ENCODE results near the gene PIP5KL1.

Gene PIP5KL1

DNA sequence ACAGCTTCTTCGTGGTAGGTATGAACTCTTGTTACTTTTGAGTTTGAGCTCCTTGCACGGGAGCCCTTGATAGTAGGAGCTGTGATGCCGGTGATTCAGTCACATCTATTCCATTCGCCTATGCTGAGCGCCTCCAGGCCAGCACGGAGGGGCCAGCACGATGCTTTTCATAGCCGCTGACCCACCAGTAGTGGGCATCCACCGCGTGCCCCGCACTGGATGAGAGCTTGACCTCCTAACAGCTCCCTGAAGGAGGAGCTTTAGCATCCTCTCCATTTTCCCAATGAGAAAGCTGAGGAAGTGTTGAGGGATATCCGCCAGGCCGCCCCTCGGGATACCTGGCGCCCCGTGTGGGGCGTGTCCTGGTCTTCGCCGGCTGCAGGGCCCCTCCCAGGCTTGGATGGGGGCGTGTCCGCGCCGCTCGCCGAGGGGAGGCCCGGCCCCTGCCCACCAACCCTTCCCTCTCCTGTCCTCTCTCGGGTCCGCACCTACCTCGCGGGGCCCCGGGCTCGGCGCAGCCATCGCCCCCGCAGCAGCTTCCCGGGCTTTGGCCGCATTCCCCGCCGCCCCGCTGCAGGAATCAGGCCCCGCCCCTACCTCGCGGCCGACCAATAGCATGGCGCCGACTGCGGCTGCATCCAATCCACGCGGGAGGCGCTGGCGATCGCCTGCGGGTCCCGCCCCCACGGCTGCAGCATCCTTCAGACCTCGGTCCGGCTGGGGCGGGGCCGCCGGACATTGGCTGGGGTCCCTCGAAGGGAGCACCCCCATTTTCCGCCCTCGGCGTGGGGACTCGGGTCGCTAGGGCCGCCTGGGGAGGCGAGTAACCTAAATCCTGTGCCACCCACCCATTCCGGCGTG is at the start of gene PIP5KL1:
PIP5KL1 (minus strand) TSS at position 547 of the 861 bp plus-strand sequence; CDS start at position 522, 25 bp downstream.
- no peak for DNase-seq

- no peak for DNase-seq
These were observed 49.6 kb upstream of the PIP5KL1 start for GRCh38 chr9:127980060-127980705.

DNA sequence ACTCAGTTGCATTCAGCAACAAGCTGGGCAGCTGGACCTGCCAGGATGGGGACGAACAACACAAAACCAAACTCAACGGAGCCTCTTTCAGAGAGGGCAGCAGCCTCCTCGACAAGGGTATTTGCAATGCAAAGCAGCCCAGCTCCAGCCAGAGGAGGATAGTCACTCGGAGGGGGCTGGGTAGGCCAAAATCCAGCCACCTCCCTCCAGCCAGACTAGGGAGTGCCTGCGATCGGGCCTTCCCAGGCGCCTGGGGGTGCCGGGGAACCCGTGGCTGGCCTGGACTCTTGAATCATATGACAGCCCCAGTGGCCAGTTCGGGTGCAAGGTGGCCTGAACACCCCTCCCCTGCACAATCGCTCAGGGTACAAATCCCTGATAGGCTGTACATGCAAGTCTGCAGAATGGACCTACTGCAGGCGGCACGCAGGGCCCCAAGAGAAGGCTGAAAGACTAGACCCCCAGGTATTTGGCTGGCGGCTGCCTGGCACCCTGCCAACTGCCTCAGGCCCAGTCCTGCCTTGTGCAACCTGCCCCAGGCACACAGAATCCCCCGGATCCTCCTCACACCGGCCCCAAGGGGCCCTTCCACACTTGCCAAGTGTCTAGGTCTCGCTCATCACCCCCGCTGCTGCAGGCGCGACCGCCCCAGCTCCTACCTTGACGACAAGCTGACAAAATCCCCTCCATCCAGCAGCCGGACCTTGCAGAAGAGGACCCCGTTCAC is 48.9 kb upstream of the PIP5KL1 start:
- DNase-seq: no peak

DNA sequence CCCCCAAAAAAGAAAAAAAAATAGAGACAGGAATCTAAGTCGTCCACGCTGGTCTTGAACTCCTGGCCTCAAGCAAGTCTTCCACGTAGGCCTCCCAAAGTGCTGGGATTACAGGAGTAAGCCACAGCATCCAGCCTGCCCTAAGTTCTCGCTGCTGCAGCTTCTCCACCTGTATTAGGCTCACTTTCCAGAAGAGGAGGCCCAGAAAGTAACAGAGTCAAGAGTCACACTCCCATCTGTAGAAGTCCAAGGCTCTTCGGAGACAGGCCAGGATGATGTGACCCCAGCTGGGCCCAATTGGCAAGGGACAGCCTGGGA is 48.4 kb upstream of the PIP5KL1 start:
- no peak for DNase-seq

DNA sequence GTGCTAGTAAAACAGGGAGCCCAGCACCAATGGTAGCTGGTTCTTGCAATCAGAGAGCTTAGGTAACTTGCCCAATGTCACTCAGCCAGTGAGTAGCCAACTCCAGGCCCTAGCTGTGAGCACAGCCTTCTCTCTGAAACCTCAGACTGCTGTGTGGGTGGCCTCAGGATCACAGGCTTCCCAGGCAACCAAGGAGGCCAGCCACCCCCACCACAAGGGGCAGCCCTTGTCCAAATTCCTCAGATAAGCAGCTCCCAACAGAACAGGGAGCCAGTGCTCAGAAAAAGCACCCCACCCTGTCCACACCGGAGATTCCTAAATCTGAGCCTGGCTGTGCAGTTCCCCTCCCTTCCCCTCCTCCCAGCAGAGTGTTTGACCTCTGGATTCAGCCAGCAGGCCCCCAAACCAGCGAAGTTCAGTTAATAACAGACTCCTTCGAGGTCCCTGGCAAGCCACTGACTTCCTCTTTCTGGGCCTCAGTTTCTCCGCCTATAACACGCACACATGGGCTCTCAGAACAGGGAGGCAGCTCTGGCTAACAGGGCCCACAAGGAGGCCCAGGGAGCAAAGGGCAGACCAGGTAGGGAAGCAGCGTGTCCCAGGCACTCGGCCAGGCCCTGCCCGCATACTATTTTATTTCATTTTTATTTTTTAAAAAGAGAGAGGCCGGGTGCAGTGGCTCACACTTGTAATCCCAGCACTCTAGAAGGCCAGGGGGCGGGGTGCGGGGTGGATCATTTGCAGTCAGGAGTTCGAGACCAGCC is 47.5 kb upstream of the PIP5KL1 start:
- DNase-seq: no peak

- no peak for DNase-seq
These were observed 46.7 kb upstream of the PIP5KL1 start for GRCh38 chr9:127977009-127977883.

GRCh38 chr9:127976498-127976897 is 45.9 kb upstream of the PIP5KL1 start:
- DNase-seq: no peak

GRCh38 chr9:127975376-127976315 is 45.1 kb upstream of the PIP5KL1 start:
- no peak for DNase-seq

DNA sequence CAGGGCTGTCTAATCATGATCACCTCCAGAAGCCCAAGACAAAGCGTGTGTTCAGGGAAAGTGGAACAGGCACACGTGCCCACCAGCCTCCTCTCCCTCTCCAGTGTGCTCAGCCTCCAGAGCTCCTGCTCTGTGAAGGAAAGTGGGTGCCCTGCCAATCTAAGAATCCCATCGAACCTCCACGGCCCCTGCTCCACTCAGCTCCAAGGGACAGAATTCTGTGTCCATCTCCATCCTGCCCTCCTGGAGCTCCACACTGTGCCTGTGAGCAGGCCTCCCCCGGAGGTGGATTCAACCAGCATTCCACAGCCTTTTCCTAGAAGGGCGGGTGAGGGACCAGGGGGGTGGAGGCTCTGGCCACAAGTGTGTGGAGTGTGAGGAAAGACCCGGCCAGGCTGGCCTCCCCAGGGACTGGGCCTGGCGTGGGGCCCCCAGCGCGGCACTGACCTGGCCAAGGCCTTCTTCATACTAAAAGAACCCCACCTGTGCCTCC is 44.2 kb upstream of the PIP5KL1 start:
- no peak for DNase-seq

GRCh38 chr9:127974001-127974768 is 43.6 kb upstream of the PIP5KL1 start:
- no peak for DNase-seq

DNA sequence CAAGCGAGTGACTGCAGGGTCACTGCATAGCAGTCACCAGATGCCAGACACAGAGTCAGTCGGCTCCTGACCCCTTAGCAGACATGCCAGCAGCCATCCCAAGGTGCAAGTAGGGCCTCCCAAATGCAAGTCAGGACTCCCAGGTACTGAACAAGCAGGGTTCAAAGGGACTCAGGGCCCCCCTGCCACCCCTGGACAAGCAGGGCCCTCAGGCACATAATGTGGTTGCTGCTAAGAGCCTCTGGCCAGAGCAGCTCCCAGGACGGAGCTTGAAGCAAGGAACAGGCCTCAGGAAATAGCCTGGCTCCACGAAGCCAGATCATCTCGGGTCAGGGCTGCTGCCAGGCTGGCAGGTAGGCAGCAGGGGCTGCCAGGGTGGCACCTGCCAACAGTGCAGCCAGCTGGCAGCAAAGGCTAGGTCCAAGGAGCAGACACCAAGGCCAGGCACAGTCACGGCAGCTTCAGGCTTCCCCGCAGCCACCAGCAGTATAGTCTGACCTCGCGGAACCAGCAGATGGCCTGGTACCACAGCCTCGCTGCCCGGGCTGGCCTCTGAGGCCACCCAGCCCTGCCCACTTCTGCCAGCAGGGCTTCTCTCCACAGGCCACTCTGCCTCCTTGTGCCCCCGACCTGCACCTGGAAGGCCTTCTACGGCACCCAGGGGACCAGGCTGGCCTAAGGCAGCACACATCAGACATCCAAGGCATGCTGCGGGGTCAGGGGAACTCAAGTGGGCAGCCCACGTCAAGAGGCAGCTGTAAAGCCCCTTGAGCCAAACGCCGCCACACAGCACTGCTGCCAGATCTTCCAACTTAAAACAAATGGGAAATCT is 42.8 kb upstream of the PIP5KL1 start:
- DNase-seq: no peak

DNA sequence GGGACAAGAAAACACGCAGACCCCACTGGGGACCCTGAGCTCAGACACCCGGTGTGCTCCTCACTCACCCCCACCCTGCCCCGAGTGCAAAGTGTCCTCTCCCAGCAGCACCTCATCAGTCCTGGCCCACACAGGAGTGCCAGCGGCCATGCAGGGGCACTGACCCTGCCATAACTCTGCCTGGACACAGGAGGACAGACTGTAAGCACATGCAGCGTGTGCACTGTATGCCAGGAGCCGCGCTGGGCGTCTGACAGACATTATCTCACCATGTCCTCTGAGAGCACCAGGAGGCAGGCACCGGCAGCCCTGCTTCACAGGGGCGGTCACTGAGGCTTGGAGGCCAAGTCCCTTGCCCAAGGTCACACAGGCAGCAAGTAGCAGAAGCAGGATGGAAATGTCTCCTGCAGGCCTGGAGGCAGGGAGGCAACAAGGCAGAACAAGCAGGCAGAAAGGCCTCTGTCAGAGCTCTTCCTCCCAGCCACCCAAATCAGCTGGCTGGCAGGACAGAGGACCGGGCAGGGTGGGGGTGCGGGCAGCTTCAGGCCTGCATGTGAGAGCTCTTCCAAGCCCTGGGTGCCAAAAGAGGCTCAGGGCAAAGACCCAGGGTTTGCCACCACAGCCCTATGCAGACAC is 41.8 kb upstream of the PIP5KL1 start:
- DNase-seq: no peak

DNA sequence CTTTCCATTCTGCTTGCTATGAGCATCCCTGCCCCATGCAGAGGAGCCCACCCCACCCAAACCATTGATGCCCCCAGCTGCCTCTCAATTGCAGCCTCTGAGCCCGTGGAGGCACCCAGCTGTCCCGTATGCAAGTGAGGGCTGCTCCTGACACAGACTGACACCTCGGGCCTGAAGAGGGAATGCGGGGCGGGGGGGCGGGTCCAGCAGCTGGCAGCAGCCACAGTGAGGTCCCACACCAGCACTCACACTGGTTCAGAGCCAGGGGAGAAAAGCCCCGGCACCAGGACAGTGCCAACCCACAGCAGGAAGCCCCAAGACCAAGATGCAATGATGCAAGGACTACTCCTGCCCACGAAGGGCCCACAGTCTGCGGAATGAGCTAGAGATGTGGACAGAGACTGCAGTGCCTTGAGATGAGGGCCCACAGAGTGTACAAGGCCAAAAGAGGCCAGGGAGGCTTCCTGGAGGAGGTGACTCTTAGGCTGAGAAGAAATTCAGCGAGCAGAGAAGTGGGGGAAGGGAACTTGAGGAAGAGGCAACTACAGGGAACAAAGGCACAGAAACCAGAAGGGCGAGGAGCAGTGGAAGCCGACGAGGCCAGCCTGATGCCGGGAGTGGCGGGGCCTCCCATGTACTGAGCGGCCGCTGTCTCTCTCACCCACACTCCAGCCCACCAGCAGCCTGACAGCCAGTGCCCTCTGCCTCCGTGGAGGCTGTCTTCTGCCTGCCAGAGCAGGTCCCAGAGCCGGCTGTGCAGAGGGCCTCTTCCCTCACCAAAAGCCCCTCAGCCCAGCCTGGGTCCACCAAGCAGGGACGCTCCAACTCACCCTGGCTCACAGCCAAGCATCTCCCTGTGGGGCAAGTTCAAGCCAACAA is 41.0 kb upstream of the PIP5KL1 start:
- DNase-seq: no peak

DNA sequence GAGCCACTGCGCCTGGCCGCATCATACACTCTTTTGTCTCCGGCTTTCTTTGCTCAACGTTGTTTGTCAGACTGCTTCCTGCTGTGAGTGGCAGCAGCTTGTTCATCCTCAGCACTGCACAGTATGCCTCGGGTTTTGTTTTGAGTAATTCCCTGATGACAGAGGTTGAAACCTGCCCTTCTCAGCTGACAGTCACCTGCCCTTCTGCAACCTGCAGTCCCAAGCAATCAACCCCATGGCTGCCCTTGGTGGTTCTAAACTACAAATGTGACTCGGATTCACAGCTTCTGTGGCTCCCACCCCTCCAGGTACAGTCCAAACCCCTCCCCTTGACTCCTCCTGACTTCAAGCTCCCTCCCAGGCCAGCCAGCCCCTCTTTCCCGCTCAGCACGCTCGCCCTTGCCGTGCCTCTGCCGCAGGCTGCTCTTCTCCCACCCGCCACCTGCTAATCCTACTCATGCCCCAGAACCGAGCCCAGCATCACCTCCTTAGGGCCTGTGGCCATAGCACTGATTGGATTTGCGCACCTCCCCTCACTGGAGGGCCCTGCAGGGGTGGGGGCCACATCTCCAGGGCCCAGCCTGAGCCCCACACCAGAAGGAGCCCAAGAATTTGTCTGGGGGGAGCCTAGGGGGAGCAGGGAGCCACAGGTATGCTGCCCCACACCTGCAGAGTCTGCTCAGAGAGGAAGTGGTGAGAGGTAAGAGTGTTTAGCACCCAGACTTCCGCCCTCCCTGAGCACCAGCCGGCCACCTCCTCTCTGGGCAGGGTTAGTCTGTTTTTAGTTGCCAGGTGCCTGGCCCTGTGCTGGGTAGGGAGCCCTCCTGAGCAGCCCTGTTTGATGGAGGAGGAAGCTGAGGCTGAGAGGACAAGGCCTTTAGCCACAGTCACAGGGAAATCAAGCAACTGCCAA is 40.1 kb upstream of the PIP5KL1 start:
- no peak for DNase-seq

- DNase-seq: no peak
These were observed 38.3 kb upstream of the PIP5KL1 start for GRCh38 chr9:127968700-127969383.

DNA sequence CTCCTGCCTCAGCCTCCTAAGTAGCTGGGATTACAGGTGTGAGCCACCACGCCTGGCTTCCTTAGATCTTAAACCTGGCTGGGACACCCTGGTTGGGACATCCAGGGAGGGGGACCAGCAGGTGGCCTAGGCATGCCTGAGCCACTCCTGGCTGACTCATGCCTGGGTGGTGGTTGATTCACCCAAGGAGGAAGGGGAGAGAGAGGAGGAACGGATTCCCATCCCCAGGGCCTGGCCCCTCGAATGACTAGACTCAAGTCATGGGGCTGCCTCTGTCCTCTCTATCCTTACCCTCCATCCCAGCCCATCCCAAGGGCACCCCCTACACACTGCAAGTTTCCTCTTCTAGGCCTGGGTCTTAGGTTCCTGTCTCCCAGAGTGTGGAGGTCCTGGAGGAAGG is 37.5 kb upstream of the PIP5KL1 start:
- no peak for DNase-seq
